ENCODE results near the gene AOPEP. TPM values are rescaled to one million over a fixed set of nuclear protein-coding genes. Genes with fewer than 3 reads are reported as not detected.

The AOPEP gene
- total RNA-seq, 4 donors from 2014 or later: 149 to 306 (median 193) TPM

DNA sequence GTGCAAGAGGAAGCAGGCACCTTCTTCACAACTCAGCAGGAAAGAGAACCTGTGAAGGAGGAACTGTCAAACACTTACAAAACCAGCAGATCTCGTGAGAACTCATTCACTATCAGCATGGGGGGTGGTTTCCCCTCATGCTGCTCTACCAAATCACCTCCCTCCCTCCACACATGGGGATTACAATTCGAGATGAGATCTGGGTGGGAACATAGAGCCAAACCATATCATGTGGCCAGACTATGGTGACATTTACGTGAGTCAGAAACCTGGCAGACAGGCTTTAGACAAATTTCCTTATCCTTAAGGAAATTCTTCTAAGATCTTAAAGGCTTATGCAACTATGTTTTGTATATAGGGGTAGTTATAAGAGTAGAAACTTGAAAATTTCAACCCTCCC, 8.7 kb upstream of the AOPEP start:
- H3K9me3 ChIP-seq: no peaks in the 10 kb centered on the region
- no peak overlapping the region for H3K4me3 ChIP-seq
- DNase-seq (ENCODE audit: low spot score in 2 of 2): no peak
- TF ChIP-seq, protein P1, sequence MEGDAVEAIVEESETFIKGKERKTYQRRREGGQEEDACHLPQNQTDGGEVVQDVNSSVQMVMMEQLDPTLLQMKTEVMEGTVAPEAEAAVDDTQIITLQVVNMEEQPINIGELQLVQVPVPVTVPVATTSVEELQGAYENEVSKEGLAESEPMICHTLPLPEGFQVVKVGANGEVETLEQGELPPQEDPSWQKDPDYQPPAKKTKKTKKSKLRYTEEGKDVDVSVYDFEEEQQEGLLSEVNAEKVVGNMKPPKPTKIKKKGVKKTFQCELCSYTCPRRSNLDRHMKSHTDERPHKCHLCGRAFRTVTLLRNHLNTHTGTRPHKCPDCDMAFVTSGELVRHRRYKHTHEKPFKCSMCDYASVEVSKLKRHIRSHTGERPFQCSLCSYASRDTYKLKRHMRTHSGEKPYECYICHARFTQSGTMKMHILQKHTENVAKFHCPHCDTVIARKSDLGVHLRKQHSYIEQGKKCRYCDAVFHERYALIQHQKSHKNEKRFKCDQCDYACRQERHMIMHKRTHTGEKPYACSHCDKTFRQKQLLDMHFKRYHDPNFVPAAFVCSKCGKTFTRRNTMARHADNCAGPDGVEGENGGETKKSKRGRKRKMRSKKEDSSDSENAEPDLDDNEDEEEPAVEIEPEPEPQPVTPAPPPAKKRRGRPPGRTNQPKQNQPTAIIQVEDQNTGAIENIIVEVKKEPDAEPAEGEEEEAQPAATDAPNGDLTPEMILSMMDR (IDR thresholded peaks at IDR 0.05): no peak
- no peak for TF ChIP-seq POLR2A (IDR thresholded peaks at IDR 0.05)
- H3K27me3 ChIP-seq: no peaks in the 10 kb centered on the region
- 66% methylated on average over 3 of the region's 3 CpGs for WGBS
- H3K27ac ChIP-seq: no peak overlapping the region
- no peaks in the 10 kb centered on the region for H3K4me1 ChIP-seq
- no peaks in the 10 kb centered on the region for H3K36me3 ChIP-seq

DNA sequence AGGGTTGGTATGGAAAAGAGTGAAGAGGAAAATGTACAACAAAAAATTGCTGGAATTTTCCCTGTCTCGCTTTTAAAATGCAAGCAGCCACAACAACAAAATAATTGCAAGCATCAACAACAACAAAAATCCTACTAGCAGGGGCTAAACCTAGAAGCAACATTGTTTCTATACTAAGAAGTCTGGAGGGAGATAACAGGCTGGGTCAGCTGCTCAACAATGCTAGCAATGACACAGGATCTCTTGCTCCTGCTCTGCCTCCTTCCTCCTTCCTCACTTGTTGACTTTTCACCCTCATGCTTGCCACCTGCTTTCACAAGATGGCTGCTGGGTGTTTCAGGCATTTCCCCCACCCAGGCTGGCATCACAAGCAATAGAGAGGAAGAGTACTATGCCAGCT, 7.6 kb upstream of the AOPEP start:
- Histone ChIP-seq H3K36me3 (no peaks in the 10 kb centered on the region), H3K4me3 (no peak overlapping the region), H3K4me1 (no peaks in the 10 kb centered on the region), H3K9me3 (no peaks in the 10 kb centered on the region), H3K27me3 (no peaks in the 10 kb centered on the region), H3K27ac (no peak overlapping the region)
- 95% methylated on average over 1 of the region's 1 CpG for WGBS
- TF ChIP-seq EP300 (IDR thresholded peaks at IDR 0.05) (no peak), POLR2AphosphoS5 (IDR thresholded peaks at IDR 0.05) (no peak), POLR2A (IDR thresholded peaks at IDR 0.05) (no peak)
- TF ChIP-seq, protein P1 (IDR thresholded peaks at IDR 0.05): no peak
- DNase-seq (ENCODE audit: low spot score in 2 of 2): no peak

GRCh38 chr9:94719878-94720277, 6.6 kb upstream of the AOPEP start:
- H3K27ac ChIP-seq: no peak overlapping the region
- H3K36me3 ChIP-seq: no peaks in the 10 kb centered on the region

DNA sequence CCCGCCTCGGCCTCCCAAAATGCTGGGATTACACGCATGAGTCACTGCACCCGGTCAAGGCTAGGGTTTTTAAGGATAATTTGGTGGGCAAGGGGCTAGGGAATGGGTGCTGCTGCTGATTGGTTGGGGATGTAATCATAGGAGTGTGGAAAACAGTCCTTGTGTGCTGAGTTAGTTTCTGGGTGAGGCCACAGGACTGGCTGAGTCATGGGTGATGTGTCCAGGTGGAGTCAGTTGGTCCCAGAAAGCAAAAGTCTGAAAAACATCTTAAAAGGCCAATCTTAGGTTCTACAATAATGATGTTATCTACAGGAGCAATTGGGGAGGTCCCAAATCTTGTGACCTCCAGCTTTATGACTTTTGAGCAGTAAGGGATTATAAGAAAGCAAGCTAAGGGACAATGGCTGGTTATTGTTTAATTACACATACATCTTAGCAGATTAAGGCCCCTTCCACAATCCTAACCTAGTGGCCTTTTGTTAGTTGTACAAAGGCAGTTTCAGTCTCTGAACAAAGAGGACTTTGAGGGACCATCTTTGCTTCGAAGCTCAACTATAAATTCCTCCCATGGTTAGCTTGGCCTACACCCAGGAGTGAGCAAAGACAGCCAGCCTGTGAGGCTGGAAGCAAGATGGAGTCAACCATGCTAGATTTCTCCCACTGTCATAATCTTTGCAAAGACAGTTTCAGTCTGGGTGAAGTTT, 5.5 kb upstream of the AOPEP start:
- WGBS: 90% methylated on average over 5 of the region's 5 CpGs
- Histone ChIP-seq H3K27ac (no peak overlapping the region), H3K4me3 (no peak overlapping the region), H3K36me3 (no peaks in the 10 kb centered on the region), H3K27me3 (no peaks in the 10 kb centered on the region), H3K9me3 (no peaks in the 10 kb centered on the region), H3K4me1 (peaks cover 1% of the 10 kb centered on the region)
- no peak for DNase-seq (ENCODE audit: low spot score in 2 of 2)
- TF ChIP-seq POLR2A (IDR thresholded peaks at IDR 0.05): no peak
- no peak for TF ChIP-seq EP300 (IDR thresholded peaks at IDR 0.05)
- TF ChIP-seq, protein P1 (IDR thresholded peaks at IDR 0.05): no peak
- TF ChIP-seq POLR2AphosphoS5 (IDR thresholded peaks at IDR 0.05): no peak

More at GRCh38 chr9:94719878-94720277, 6.6 kb upstream of the AOPEP start:
- no peaks in the 10 kb centered on the region for H3K27me3 ChIP-seq
- no peaks in the 10 kb centered on the region for H3K4me1 ChIP-seq
- WGBS: 81% methylated on average over 4 of the region's 4 CpGs
- TF ChIP-seq, protein P1 (IDR thresholded peaks at IDR 0.05): no peak
- no peak for TF ChIP-seq POLR2A (IDR thresholded peaks at IDR 0.05)
- no peak for TF ChIP-seq POLR2AphosphoS5 (IDR thresholded peaks at IDR 0.05)
- TF ChIP-seq EP300 (IDR thresholded peaks at IDR 0.05): no peak
- no peaks in the 10 kb centered on the region for H3K9me3 ChIP-seq
- H3K4me3 ChIP-seq: no peak overlapping the region
- DNase-seq (ENCODE audit: low spot score in 2 of 2): no peak

DNA sequence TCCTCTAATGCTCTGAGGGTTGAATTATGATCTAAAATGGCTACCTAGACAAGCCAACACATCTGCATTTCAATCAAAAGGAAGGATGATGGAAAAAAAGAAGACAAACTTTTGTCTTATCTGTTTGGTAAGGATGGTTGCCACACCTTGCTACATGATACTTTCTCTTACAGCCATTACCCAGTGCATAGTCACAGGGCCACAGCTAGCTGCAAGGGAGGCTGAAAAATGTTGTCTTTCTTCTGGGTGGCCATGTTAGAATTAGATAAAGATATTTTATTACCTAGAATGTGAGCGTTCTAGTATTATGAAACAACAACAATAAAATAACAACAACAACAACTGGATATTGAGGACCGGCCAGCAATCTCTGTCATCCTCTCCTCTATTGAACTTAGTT, 4.7 kb upstream of the AOPEP start:
- no peaks in the 10 kb centered on the region for H3K36me3 ChIP-seq
- peaks cover 4% of the 10 kb centered on the region for H3K4me1 ChIP-seq
- H3K4me3 ChIP-seq: no peak overlapping the region
- no peak overlapping the region for H3K27ac ChIP-seq
- TF ChIP-seq POLR2AphosphoS5 (IDR thresholded peaks at IDR 0.05) (no peak), EP300 (IDR thresholded peaks at IDR 0.05) (no peak), POLR2A (IDR thresholded peaks at IDR 0.05) (no peak)
- TF ChIP-seq, protein P1 (IDR thresholded peaks at IDR 0.05): no peak
- no peak for DNase-seq (ENCODE audit: low spot score in 2 of 2)
- H3K27me3 ChIP-seq: no peaks in the 10 kb centered on the region
- H3K9me3 ChIP-seq: no peaks in the 10 kb centered on the region
- WGBS: 69% methylated on average over 2 of the region's 2 CpGs

All from suprapubic skin (tissue), 4 donors.